Measurements from ENCODE around the gene STX4.

- no peak for TF ChIP-seq EGR1 (conservative IDR thresholded peaks at IDR 0.05)
- TF ChIP-seq ZZZ3 (IDR thresholded peaks at IDR 0.05) = no peak
- TF ChIP-seq EZH2 (IDR thresholded peaks at IDR 0.05; ENCODE audit: borderline replicate concordance, low read depth, low read length) = no peak
- no peak for TF ChIP-seq CREM (IDR thresholded peaks at IDR 0.05; ENCODE audit: low read depth)
- TF ChIP-seq FOXP1 (CRISPR knock-in tag; IDR thresholded peaks at IDR 0.05) = no peak
These were observed 27.8 kb upstream of the STX4 start for GRCh38 chr16:31005350-31006085.

Data from K562 (cell line).